SKM-1 treated with dmso at 0.1 percent for 144 hours (cell line): ENCODE data around the gene GRIA2.

Experiments
- DNase-seq: peaks from one replicate; lab custom pipeline; 2025; ENCODE audit not compliant: unreplicated experiment; lab: John Stamatoyannopoulos, UW

GRIA2 gene

GRCh38 chr4:157363360-157363759 is 142.8 kb downstream of the GRIA2 start:
- DNase-seq = no peak

GRCh38 chr4:157372154-157372553 is 151.6 kb downstream of the GRIA2 start:
- no peak for DNase-seq

- DNase-seq = no peak
These were observed 152.0 kb downstream of the GRIA2 start for GRCh38 chr4:157372567-157372966.

- no peak for DNase-seq
These were observed 169.2 kb downstream of the GRIA2 start for GRCh38 chr4:157389741-157390140.

GRCh38 chr4:157405070-157405469 is 184.5 kb downstream of the GRIA2 start:
- DNase-seq = no peak
